Thyroid gland (tissue), 4 donors: ENCODE data around the gene NYAP2. TPM values are rescaled to one million over a fixed set of nuclear protein-coding genes. Genes with fewer than 3 reads are reported as not detected.

Experiments used
- DNase-seq, 2 donors: peaks; one replicate each; pipeline ENCODE4 v3.0.0-alpha.2; 2019
- H3K27ac ChIP-seq, 3 donors: fragments of 200-600 bp; sonication (generic); 1 replicate in 2 of 3; 2 replicates in 1 of 3; pipeline ENCODE4 v1.5.1; 2016 to 2019; ENCODE audit warnings: mild to moderate bottlenecking in 1 of 3, moderate library complexity in 1 of 3
- H3K27me3 ChIP-seq: fragments of 200-600 bp; sonication (generic); one replicate; pipeline ENCODE4 v1.5.1; 2019
- H3K36me3 ChIP-seq, 2 donors: fragments of 200-600 bp; sonication (generic); one replicate each; pipeline ENCODE4 v1.5.1; 2016 to 2019
- H3K4me1 ChIP-seq, 2 donors: fragments of 200-600 bp; sonication (generic); one replicate each; pipeline ENCODE4 v1.5.1; 2017 to 2019
- H3K4me3 ChIP-seq, 3 donors: fragments of 200-600 bp; sonication (generic); replicated peaks in 1 of 3; 1 replicate in 2 of 3; 2 replicates in 1 of 3; pipeline ENCODE4 v1.5.1; 2016; ENCODE audit warnings: mild to moderate bottlenecking in 1 of 3
- H3K9me3 ChIP-seq: fragments of 200-600 bp; sonication (generic); one replicate; pipeline ENCODE4 v1.5.1; 2017
- POLR2A ChIP-seq, 2 donors: fragments of 450-650 bp; IDR thresholded peaks; one replicate each; pipeline ENCODE4 v1.6.1; 2017; ENCODE audit warnings: antibody characterized with exemption in 2 of 2, mild to moderate bottlenecking in 2 of 2, moderate library complexity in 1 of 2
- WGBS, 2 donors: methylation state at CpG; one replicate each; pipeline ENCODE4 v1.1.5; 2017; 5-methylcytosine and 5-hydroxymethylcytosine counted together
- intact Hi-C: fragments of 100-400 bp; cut with DNase I; formaldehyde crosslinking; loops from one replicate; pipeline ENCODE4 v1.15.1; 2023
- total RNA-seq, 4 donors: library from RNA; depleted of rRNA; stranded (reverse); fragments of >200 nt; gene quantifications; one replicate each; pipeline ENCODE4 v1.2.3, GENCODE V29; 2016
- TF ChIP-seq, protein P1 (sequence below), 6 experiments: fragments of 200-600 bp in 3 of 6; fragments of 450-650 bp in 3 of 6; sonication (generic) in 3 of 6; IDR thresholded peaks; one replicate each; pipeline ENCODE4 v1.5.1; 2016 to 2019; ENCODE audit warnings: antibody characterized with exemption in 6 of 6, mild to moderate bottlenecking in 2 of 6, inconsistent platforms in 1 of 6, moderate library complexity in 1 of 6

The NYAP2 gene
- total RNA-seq, 4 donors from 2014 or later: not detected

DNA sequence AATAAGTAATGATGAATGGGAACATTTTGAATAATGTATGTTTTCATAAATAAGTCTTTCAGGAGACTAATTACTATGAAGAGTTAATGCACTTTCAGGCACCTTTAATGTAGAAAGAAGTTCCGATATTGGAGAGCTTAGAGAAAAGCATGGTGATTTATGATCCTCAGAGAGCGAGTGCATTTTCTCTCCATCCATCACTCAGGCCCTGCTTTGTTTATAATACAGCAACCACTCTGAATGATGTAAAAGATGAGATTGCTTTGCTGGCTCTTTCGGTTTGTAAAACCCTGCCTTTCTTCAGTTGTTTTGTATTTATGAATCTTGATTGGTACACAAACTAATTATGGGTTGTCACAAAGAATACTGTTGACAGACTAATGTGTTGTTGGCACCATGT lies 132.0 kb downstream of the NYAP2 start:
- Histone ChIP-seq H3K27ac (no peak overlapping the region), H3K4me1 (no peaks in the 10 kb centered on the region), H3K4me3 (no peak overlapping the region), H3K9me3 (no peaks in the 10 kb centered on the region), H3K36me3 (no peaks in the 10 kb centered on the region), H3K27me3 (no peaks in the 10 kb centered on the region)
- no peak for TF ChIP-seq POLR2A (IDR thresholded peaks at IDR 0.05)
- TF ChIP-seq, protein P1, sequence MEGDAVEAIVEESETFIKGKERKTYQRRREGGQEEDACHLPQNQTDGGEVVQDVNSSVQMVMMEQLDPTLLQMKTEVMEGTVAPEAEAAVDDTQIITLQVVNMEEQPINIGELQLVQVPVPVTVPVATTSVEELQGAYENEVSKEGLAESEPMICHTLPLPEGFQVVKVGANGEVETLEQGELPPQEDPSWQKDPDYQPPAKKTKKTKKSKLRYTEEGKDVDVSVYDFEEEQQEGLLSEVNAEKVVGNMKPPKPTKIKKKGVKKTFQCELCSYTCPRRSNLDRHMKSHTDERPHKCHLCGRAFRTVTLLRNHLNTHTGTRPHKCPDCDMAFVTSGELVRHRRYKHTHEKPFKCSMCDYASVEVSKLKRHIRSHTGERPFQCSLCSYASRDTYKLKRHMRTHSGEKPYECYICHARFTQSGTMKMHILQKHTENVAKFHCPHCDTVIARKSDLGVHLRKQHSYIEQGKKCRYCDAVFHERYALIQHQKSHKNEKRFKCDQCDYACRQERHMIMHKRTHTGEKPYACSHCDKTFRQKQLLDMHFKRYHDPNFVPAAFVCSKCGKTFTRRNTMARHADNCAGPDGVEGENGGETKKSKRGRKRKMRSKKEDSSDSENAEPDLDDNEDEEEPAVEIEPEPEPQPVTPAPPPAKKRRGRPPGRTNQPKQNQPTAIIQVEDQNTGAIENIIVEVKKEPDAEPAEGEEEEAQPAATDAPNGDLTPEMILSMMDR (IDR thresholded peaks at IDR 0.05): no peak
- intact Hi-C loops: no loop called here
- 68 to 76% methylated on average over 3 of the region's 3 CpGs for WGBS, 2 donors
- DNase-seq: no peak

DNA sequence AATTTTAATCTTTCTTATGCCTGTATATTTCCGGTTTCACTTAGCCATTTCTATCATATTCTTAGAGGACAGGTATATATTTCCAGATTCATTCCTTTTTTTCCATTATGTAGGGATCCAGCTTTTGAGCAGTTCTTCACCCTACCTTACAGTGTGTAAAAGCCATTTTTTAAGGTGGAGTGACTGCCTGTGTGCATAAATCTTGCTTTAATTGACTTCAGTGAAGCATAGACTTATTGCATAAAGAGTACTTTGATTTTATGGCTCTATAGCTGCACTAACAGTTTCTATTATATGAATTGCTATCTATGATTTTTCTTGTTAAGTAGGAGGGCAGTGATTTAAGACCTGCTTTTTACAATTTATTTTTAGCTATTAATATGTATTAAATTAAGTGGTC lies 132.6 kb downstream of the NYAP2 start:
- H3K36me3 ChIP-seq: no peaks in the 10 kb centered on the region
- H3K27ac ChIP-seq: no peak overlapping the region
- intact Hi-C loops: no loop called here
- TF ChIP-seq, protein P1 (IDR thresholded peaks at IDR 0.05): no peak
- no peak for TF ChIP-seq POLR2A (IDR thresholded peaks at IDR 0.05)
- no peaks in the 10 kb centered on the region for H3K9me3 ChIP-seq
- DNase-seq: no peak
- 89 to 92% methylated on average over 1 of the region's 1 CpG for WGBS, 2 donors
- H3K27me3 ChIP-seq: no peaks in the 10 kb centered on the region
- no peaks in the 10 kb centered on the region for H3K4me1 ChIP-seq
- H3K4me3 ChIP-seq: no peak overlapping the region

DNA sequence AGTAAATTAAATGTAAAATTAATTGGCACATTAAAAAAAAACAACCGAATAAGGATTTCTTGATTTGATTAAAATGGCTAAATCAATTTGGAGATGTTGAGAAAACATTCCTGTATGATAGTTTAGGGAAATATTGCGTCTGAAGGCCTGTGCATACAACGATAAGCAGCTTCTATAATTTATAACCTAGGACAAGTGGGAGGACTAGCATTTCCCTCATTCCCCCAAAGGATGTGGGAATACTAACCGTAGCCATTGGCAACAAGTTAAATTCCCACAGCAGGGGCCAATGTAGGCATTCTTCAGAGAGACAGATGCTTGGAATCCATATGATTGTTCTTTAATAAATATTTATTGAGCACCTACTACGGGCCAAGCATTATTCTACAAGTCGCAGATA lies 134.5 kb downstream of the NYAP2 start:
- H3K4me1 ChIP-seq: no peaks in the 10 kb centered on the region
- intact Hi-C loops: no loop called here
- no peaks in the 10 kb centered on the region for H3K27me3 ChIP-seq
- H3K36me3 ChIP-seq: no peaks in the 10 kb centered on the region
- no peak overlapping the region for H3K27ac ChIP-seq
- no peak for DNase-seq
- 73 to 79% methylated on average over 6 of the region's 6 CpGs for WGBS, 2 donors
- no peak overlapping the region for H3K4me3 ChIP-seq
- TF ChIP-seq, protein P1 (IDR thresholded peaks at IDR 0.05): no peak
- no peak for TF ChIP-seq POLR2A (IDR thresholded peaks at IDR 0.05)
- no peaks in the 10 kb centered on the region for H3K9me3 ChIP-seq

DNA sequence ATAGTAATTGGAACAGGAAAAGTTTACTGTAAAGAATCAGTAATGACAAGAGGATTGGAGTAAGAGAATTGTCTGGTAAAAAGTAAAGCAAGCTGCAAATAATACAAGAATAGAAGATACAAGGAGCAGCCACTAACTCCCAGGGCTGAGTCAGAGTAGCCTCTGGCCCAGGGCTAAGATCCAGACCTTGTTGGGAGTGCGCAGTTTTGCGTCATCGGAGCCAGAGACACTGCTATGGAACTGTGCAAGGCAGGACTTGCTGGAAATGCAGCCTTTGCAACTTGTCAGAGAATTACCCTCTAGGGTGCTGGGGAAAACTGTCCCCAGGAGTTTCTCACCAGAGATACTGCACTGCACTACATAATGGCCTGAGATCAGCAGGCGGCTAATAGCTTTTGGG lies 135.2 kb downstream of the NYAP2 start:
- no peaks in the 10 kb centered on the region for H3K27me3 ChIP-seq
- intact Hi-C loops: no loop called here
- WGBS, 2 donors: 88 to 90% methylated on average over 4 of the region's 4 CpGs
- no peak overlapping the region for H3K4me3 ChIP-seq
- H3K36me3 ChIP-seq: no peaks in the 10 kb centered on the region
- no peaks in the 10 kb centered on the region for H3K4me1 ChIP-seq
- TF ChIP-seq, protein P1 (IDR thresholded peaks at IDR 0.05): no peak
- DNase-seq: no peak
- H3K9me3 ChIP-seq: no peaks in the 10 kb centered on the region
- H3K27ac ChIP-seq: no peak overlapping the region

DNA sequence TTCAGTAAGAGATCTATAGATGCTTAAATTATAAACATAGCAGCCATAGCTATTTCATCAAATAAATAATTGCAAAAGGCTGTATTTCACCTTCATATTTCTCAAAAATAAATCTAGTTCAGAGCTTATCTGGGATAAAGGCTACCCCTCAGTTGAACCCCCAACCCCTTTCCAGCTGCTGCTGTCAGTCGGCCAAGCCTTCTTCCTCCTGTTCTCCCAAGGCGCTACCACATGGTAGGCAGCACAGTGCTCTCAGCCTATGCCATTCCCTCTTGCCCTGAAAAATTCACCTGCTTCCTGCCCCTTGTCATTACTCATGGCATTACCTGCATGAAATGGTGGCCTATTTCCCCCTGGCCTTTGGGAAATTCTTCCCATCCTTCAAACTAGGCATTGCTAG lies 136.5 kb downstream of the NYAP2 start:
- no peak overlapping the region for H3K4me3 ChIP-seq
- no peaks in the 10 kb centered on the region for H3K27me3 ChIP-seq
- H3K36me3 ChIP-seq: no peaks in the 10 kb centered on the region
- TF ChIP-seq, protein P1 (IDR thresholded peaks at IDR 0.05): no peak
- 92 to 94% methylated on average over 2 of the region's 2 CpGs for WGBS, 2 donors
- no peak overlapping the region for H3K27ac ChIP-seq
- no peak for DNase-seq
- no peaks in the 10 kb centered on the region for H3K4me1 ChIP-seq
- intact Hi-C loops: no loop called here
- H3K9me3 ChIP-seq: no peaks in the 10 kb centered on the region
